Hepatocyte (in vitro differentiated cells): ENCODE data around the gene P3H3. TPM values are rescaled to one million over a fixed set of nuclear protein-coding genes. Genes with fewer than 3 reads are reported as not detected.
"Not testable (repeated sequence)": the region's sequence is repeated elsewhere in the genome, so short reads cannot be mapped to it uniquely, and the experiment has no call there.

Experiments
- DNase-seq: peaks from one replicate; pipeline ENCODE4 v3.0.0-alpha.2; 2016; ENCODE audit warnings: low spot score
- H2AFZ ChIP-seq: fragments of 200-600 bp; sonication (generic); 2 replicates; pipeline ENCODE4 v1.6.0; 2016; ENCODE audit warnings: antibody characterized with exemption, mild to moderate bottlenecking
- H3K27ac ChIP-seq: fragments of 200-600 bp; sonication (generic); 2 replicates; pipeline ENCODE4 v1.5.1; 2016; ENCODE audit warnings: mild to moderate bottlenecking
- H3K27me3 ChIP-seq: fragments of 200-600 bp; sonication (generic); 2 replicates; pipeline ENCODE4 v1.6.1; 2016
- H3K36me3 ChIP-seq: fragments of 200-600 bp; sonication (generic); replicated peaks from 2 replicates; pipeline ENCODE4 v1.5.1; 2016; ENCODE audit warnings: low read depth; ENCODE audit not compliant: insufficient read depth
- H3K4me1 ChIP-seq: fragments of 200-600 bp; sonication (generic); 2 replicates; pipeline ENCODE4 v1.5.1; 2016; ENCODE audit warnings: mild to moderate bottlenecking, moderate library complexity; ENCODE audit not compliant: insufficient read depth
- H3K4me2 ChIP-seq: fragments of 200-600 bp; sonication (generic); 2 replicates; pipeline ENCODE4 v1.6.0; 2016
- H3K4me3 ChIP-seq: fragments of 200-600 bp; sonication (generic); 2 replicates; pipeline ENCODE4 v1.5.1; 2016; ENCODE audit warnings: mild to moderate bottlenecking
- H3K79me2 ChIP-seq: fragments of 200-600 bp; sonication (generic); 2 replicates; pipeline ENCODE4 v1.6.0; 2017; ENCODE audit warnings: mild to moderate bottlenecking
- H3K9me2 ChIP-seq: fragments of 200-600 bp; sonication (generic); replicated peaks from 2 replicates; pipeline ENCODE4 v1.6.0; 2017; ENCODE audit warnings: mild to moderate bottlenecking; ENCODE audit not compliant: insufficient read depth
- H3K9me3 ChIP-seq: fragments of 200-600 bp; sonication (generic); 2 replicates; pipeline ENCODE4 v1.5.1; 2016; ENCODE audit warnings: low read depth, mild to moderate bottlenecking
- H4K20me1 ChIP-seq: fragments of 200-600 bp; sonication (generic); 2 replicates; pipeline ENCODE4 v1.6.0; 2016; ENCODE audit warnings: mild to moderate bottlenecking; ENCODE audit not compliant: insufficient read depth, poor library complexity, severe bottlenecking
- CTCF ChIP-seq: fragments of 200-600 bp; sonication (generic); IDR thresholded peaks from 2 replicates; pipeline ENCODE4 v1.5.1; 2016; ENCODE audit warnings: antibody characterized with exemption, mild to moderate bottlenecking; ENCODE audit not compliant: poor library complexity
- EZH2 ChIP-seq: fragments of 200-600 bp; sonication (generic); IDR thresholded peaks from 2 replicates; pipeline ENCODE4 v1.6.1; 2016; ENCODE audit warnings: antibody characterized with exemption, mild to moderate bottlenecking, borderline replicate concordance
- EZH2phosphoT487 ChIP-seq: fragments of 200-600 bp; sonication (generic); IDR thresholded peaks from one replicate; pipeline ENCODE4 v1.6.1; 2018; ENCODE audit warnings: antibody characterized with exemption, mild to moderate bottlenecking, low read depth, moderate library complexity; ENCODE audit not compliant: unreplicated experiment, severe bottlenecking
- WGBS: methylation state at CpG from one replicate; pipeline ENCODE4 v1.1.6; 2016; ENCODE audit warnings: low lambda C conversion rate; ENCODE audit errors: missing lambda C conversion rate; 5-methylcytosine and 5-hydroxymethylcytosine counted together
- polyA plus RNA-seq: library from polyadenylated mRNA; unstranded; fragments of >200 nt; fragmentation: Nextera tagmentation; extraction: Ambion mirVana; gene quantifications from 2 replicates; pipeline ENCODE4 v1.2.1, GENCODE V29; 2016
- total RNA-seq: library from RNA; depleted of rRNA; stranded (reverse); fragments of >200 nt; gene quantifications from 2 replicates; pipeline ENCODE4 v1.2.3, GENCODE V29; 2014

Gene P3H3
- total and polyA plus RNA-seq, 2 experiments from 2014 or later: 38.1 to 38.6 TPM

GRCh38 chr12:6887460-6887859 lies 59.3 kb downstream of the P3H3 start:
- 68% methylated on average over 8 of the region's 8 CpGs for WGBS
- H3K4me2 ChIP-seq: no peak overlapping the region

GRCh38 chr12:6888360-6888759 lies 60.2 kb downstream of the P3H3 start:
- Histone ChIP-seq H3K9me3 (no peaks in the 10 kb centered on the region), H3K79me2 (peaks cover 9% of the 10 kb centered on the region), H4K20me1 (no peaks in the 10 kb centered on the region), H2AFZ (no peak overlapping the region), H3K9me2 (no peaks in the 10 kb centered on the region), H3K4me2 (no peak overlapping the region), H3K4me3 (no peak overlapping the region), H3K4me1 (peaks cover 15% of the 10 kb centered on the region), H3K36me3 (peaks cover 3% of the 10 kb centered on the region), H3K27me3 (no peaks in the 10 kb centered on the region), H3K27ac (peak overlapping the region; percentile 93)
- TF ChIP-seq EZH2phosphoT487 (no peak), CTCF (no peak), EZH2 (no peak)
- no peak for DNase-seq
- WGBS: 92% methylated on average over 2 of the region's 2 CpGs

More at GRCh38 chr12:6887460-6887859, 59.3 kb downstream of the P3H3 start:
- Histone ChIP-seq H3K9me2 (no peaks in the 10 kb centered on the region), H3K79me2 (peaks cover 9% of the 10 kb centered on the region), H4K20me1 (no peaks in the 10 kb centered on the region), H3K9me3 (no peaks in the 10 kb centered on the region), H3K36me3 (peaks cover 3% of the 10 kb centered on the region), H3K4me1 (peaks cover 15% of the 10 kb centered on the region), H3K27ac (peak overlapping the region; percentile 93), H3K27me3 (no peaks in the 10 kb centered on the region), H3K4me3 (no peak overlapping the region), H2AFZ (peak overlapping the region; percentile 18)
- no peak for TF ChIP-seq CTCF
- TF ChIP-seq EZH2phosphoT487: no peak
- no peak for TF ChIP-seq EZH2
- peak; percentile 41 for DNase-seq

- not testable (repeated sequence) for H3K4me2 ChIP-seq, H3K79me2 ChIP-seq, H3K9me3 ChIP-seq, H4K20me1 ChIP-seq, H2AFZ ChIP-seq, DNase-seq, H3K36me3 ChIP-seq, H3K4me3 ChIP-seq, H3K27me3 ChIP-seq, H3K9me2 ChIP-seq
- Histone ChIP-seq H3K27ac (peak overlapping the region; percentile 93), H3K4me1 (peaks cover 15% of the 10 kb centered on the region)
- 69% methylated on average over 7 of the region's 7 CpGs for WGBS
Observed at GRCh38 chr12:6888794-6889193, 60.6 kb downstream of the P3H3 start.

Other genes with a start within 250 kb of the P3H3 start
- gene CHD4, start 221.0 kb upstream of the P3H3 start, total RNA-seq: 181 and 211 TPM in 2 replicates
- 74.1 and 108 TPM in 2 replicates for gene CHD4, start 221.0 kb upstream of the P3H3 start, polyA plus RNA-seq
- gene LPAR5, start 192.4 kb upstream of the P3H3 start, total RNA-seq: 0.60 and 1.0 TPM in 2 replicates
- 0.34 and 2.0 TPM in 2 replicates for gene LPAR5, start 192.4 kb upstream of the P3H3 start, polyA plus RNA-seq
- 0.20 and 0.68 TPM in 2 replicates for gene ACRBP, start 181.0 kb upstream of the P3H3 start, total RNA-seq
- 0.62 and 1.8 TPM in 2 replicates for gene ACRBP, start 181.0 kb upstream of the P3H3 start, polyA plus RNA-seq
- gene ING4, start 165.3 kb upstream of the P3H3 start, total RNA-seq: 35.7 and 39.7 TPM in 2 replicates
- 38.9 and 42.9 TPM in 2 replicates for gene ING4, start 165.3 kb upstream of the P3H3 start, polyA plus RNA-seq
- 33.8 and 34.5 TPM in 2 replicates for gene ZNF384, start 139.0 kb upstream of the P3H3 start, total RNA-seq
- 35.8 and 41.8 TPM in 2 replicates for gene ZNF384, start 139.0 kb upstream of the P3H3 start, polyA plus RNA-seq
- 0.16 and 0.17 TPM in 2 replicates for gene PIANP, start 127.6 kb upstream of the P3H3 start, total RNA-seq
- 0.95 and 1.0 TPM in 2 replicates for gene PIANP, start 127.6 kb upstream of the P3H3 start, polyA plus RNA-seq
- gene COPS7A, start 104.4 kb upstream of the P3H3 start, total RNA-seq: 46.9 and 56.7 TPM in 2 replicates
- 65.2 and 73.6 TPM in 2 replicates for gene COPS7A, start 104.4 kb upstream of the P3H3 start, polyA plus RNA-seq
- gene MLF2, start 75.3 kb upstream of the P3H3 start, total RNA-seq: 210 and 241 TPM in 2 replicates
- gene MLF2, start 75.3 kb upstream of the P3H3 start, polyA plus RNA-seq: 508 and 535 TPM in 2 replicates
- 179 and 180 TPM in 2 replicates for gene PTMS, start 62.0 kb upstream of the P3H3 start, total RNA-seq
- gene PTMS, start 62.0 kb upstream of the P3H3 start, polyA plus RNA-seq: 282 and 315 TPM in 2 replicates
- gene LAG3, start 55.9 kb upstream of the P3H3 start, total RNA-seq: 0.52 and 0.70 TPM in 2 replicates
- 0.91 and 1.2 TPM in 2 replicates for gene LAG3, start 55.9 kb upstream of the P3H3 start, polyA plus RNA-seq
- 2.4 and 2.7 TPM in 2 replicates for gene CD4, start 38.9 kb upstream of the P3H3 start, total RNA-seq
- 2.7 and 6.4 TPM in 2 replicates for gene CD4, start 38.9 kb upstream of the P3H3 start, polyA plus RNA-seq
- gene GPR162, start 6.6 kb upstream of the P3H3 start, total RNA-seq: 1.2 and 2.3 TPM in 2 replicates
- 2.3 and 6.2 TPM in 2 replicates for gene GPR162, start 6.6 kb upstream of the P3H3 start, polyA plus RNA-seq
- gene GNB3, start 12.5 kb downstream of the P3H3 start, total RNA-seq: 1.6 and 2.6 TPM in 2 replicates
- gene GNB3, start 12.5 kb downstream of the P3H3 start, polyA plus RNA-seq: 10.2 and 19.1 TPM in 2 replicates
- gene CDCA3, start 22.9 kb downstream of the P3H3 start, total RNA-seq: 7.5 and 8.5 TPM in 2 replicates
- gene CDCA3, start 22.9 kb downstream of the P3H3 start, polyA plus RNA-seq: 18.2 and 20.6 TPM in 2 replicates
- gene USP5, start 23.7 kb downstream of the P3H3 start, total RNA-seq: 60.5 and 61.6 TPM in 2 replicates
- gene USP5, start 23.7 kb downstream of the P3H3 start, polyA plus RNA-seq: 73.7 and 78.9 TPM in 2 replicates
- gene TPI1, start 39.1 kb downstream of the P3H3 start, total RNA-seq: 571 and 614 TPM in 2 replicates
- gene TPI1, start 39.1 kb downstream of the P3H3 start, polyA plus RNA-seq: 891 and 918 TPM in 2 replicates
- 10.8 and 14.1 TPM in 2 replicates for gene SPSB2, start 44.9 kb downstream of the P3H3 start, total RNA-seq
- gene SPSB2, start 44.9 kb downstream of the P3H3 start, polyA plus RNA-seq: 11.0 and 13.8 TPM in 2 replicates
- gene LRRC23, start 76.4 kb downstream of the P3H3 start, total RNA-seq: 8.2 and 9.3 TPM in 2 replicates
- 9.9 and 12.9 TPM in 2 replicates for gene LRRC23, start 76.4 kb downstream of the P3H3 start, polyA plus RNA-seq
- gene ENO2, start 86.2 kb downstream of the P3H3 start, total RNA-seq: 11.1 and 11.8 TPM in 2 replicates
- gene ENO2, start 86.2 kb downstream of the P3H3 start, polyA plus RNA-seq: 14.2 and 18.8 TPM in 2 replicates
- 11.1 and 15.8 TPM in 2 replicates for gene ATN1, start 99.6 kb downstream of the P3H3 start, total RNA-seq
- gene ATN1, start 99.6 kb downstream of the P3H3 start, polyA plus RNA-seq: 32.7 and 43.7 TPM in 2 replicates
- gene RNU7-1, start 115.4 kb downstream of the P3H3 start, total RNA-seq: not detected in 2 replicates
- gene RNU7-1, start 115.4 kb downstream of the P3H3 start, polyA plus RNA-seq: not detected in 2 replicates
- gene C12orf57, start 115.6 kb downstream of the P3H3 start, total RNA-seq: 219 and 289 TPM in 2 replicates
- gene C12orf57, start 115.6 kb downstream of the P3H3 start, polyA plus RNA-seq: 217 and 219 TPM in 2 replicates
- 14.5 and 17.2 TPM in 2 replicates for gene PTPN6, start 122.9 kb downstream of the P3H3 start, total RNA-seq
- gene PTPN6, start 122.9 kb downstream of the P3H3 start, polyA plus RNA-seq: 20.8 and 25.4 TPM in 2 replicates
- gene PHB2, start 142.3 kb downstream of the P3H3 start, total RNA-seq: 186 and 197 TPM in 2 replicates
- 142 and 143 TPM in 2 replicates for gene PHB2, start 142.3 kb downstream of the P3H3 start, polyA plus RNA-seq
- 24.3 and 26.8 TPM in 2 replicates for gene EMG1, start 142.5 kb downstream of the P3H3 start, total RNA-seq
- 50.3 and 51.8 TPM in 2 replicates for gene EMG1, start 142.5 kb downstream of the P3H3 start, polyA plus RNA-seq
- 76.9 and 78.6 TPM in 2 replicates for gene LPCAT3, start 190.1 kb downstream of the P3H3 start, total RNA-seq
- 118 and 119 TPM in 2 replicates for gene LPCAT3, start 190.1 kb downstream of the P3H3 start, polyA plus RNA-seq
- 114 and 120 TPM in 2 replicates for gene C1S, start 232.3 kb downstream of the P3H3 start, total RNA-seq
- gene C1S, start 232.3 kb downstream of the P3H3 start, polyA plus RNA-seq: 130 and 143 TPM in 2 replicates